NK-92 (cell line): ENCODE results near the gene SEC14L5.
"Not testable (repeated sequence)": the region's sequence is repeated elsewhere in the genome, so short reads cannot be mapped to it uniquely, and the experiment has no call there.

ENCODE experiments used
- DNase-seq: peaks from one replicate; lab custom pipeline; 2025; ENCODE audit not compliant: unreplicated experiment; lab: John Stamatoyannopoulos, UW

The SEC14L5 gene

DNA sequence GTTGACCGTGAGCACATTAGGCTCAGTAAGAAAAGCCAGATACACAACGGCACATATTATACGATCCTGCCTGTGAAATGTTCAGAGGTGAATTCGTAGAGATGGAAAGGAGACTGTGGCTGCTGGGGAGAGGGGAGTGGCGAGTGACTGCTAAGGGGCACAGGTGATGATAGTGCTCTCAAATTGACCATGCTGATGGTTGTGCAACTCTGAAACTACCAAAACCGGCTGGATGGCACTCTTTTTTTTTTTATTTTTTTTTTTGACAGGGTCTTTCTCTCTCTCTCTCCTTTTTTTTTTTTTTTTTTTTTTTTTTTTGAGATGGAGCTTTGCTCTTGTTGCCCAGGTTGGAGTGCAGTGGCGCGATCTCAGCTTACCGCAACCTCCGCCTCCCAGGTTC, 8.1 kb upstream of the SEC14L5 start:
- no peak for DNase-seq

DNA sequence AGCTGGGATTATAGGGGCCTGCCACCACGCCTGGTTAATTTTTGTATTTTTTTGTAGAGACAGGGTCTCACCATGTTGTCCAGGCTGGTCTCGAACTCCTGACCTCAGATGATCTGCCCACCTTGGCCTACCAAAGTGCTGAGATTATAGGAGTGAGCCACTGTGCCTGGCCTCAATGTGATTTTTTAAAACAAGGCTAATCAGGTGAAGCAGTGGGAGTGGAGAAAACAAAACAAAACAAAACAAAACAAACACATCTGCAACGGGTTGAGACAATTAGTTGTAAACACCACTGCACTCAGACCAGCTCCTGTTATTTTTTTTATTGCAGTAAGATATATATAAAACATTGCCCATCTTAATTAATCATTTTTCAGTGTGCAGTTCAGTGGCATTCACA, 6.5 kb upstream of the SEC14L5 start:
- not testable (repeated sequence) for DNase-seq

DNA sequence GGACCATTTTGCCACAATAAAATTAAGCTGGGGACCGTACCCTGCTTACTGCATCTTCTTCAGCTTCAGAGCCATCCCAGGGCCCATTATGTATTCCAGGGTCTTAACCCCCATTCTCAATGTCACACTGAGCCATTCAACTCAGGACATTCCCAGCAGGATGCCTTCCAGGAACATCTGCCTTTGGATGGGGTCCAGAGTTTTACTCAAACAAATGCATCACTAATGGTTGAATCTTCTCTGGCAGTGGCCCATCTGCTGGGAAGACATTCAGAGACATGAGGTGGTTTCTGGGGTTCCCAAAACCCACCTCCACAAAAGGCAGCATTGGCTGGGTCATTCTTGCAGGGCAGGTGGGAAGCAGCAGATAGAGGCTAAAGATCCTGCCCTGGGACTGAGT, 3.4 kb upstream of the SEC14L5 start:
- DNase-seq, result no peak

GRCh38 chr16:4957420-4957719, 760 bp upstream of the SEC14L5 start:
- DNase-seq, result no peak

DNA sequence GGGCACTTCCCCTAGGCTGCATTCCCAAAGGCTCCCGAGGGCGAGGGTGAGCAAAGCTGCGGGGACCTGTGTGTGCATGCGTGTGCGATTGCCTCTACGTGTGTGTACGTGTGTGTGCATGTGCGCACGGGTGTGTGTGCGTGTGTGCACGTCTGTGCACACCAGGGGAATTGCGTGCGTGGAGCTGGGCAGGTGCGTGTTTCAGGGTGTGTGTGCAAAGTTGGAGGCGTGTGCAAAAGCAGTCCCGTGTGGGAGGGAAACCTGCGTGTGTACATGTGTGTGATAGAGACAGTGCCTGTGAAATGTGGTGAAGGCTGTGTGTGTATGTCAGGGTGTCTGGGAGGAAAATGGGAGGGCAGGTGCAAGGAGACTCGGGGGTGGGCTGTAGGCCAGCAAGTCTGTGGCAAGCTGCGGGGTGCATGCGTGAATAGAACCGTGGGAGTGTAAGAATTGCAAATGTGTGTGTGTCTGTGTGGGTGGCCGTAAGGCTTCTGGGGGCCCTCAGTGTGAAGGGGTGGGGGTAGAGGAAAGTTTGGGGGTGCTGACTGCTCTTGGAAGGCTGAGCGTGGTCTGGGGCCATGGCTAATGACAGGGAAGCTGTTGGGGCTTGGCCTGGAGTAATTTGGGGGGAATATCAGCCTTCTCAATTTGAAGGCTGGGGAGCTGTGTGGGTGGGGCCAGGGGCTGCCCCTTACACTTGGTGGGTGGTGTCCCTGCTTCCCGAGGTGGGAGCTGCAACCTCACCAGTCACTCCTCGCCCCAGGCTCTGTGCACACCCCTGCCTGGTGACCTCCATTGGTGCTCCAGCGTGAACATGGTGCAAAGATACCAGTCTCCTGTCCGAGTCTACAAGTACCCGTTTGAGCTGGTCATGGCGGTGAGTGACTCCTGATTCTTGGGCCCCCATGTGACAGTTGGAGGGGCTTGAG, 644 bp downstream of the SEC14L5 start:
- no peak for DNase-seq

- DNase-seq, result no peak
Measured at GRCh38 chr16:4960579-4960978, 2.4 kb downstream of the SEC14L5 start.

DNA sequence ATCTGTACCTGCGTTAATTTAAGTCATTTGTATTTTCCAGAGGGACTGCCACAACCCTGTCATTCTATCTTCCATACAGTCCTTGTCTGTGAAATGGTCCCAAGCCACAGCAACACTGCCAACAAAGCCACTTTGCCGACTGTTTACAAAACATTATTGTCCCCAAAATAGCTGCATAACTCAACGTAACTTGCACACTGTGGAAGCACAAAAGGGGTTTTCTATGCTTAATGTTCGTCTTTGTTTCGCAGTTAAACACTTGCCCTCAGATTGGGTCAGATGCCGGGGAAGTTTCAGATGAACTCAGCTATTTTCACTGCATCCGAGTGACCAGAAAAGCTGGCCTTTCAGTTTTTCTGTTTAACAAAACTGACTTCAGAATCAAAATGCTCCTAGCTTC, 4.6 kb downstream of the SEC14L5 start:
- DNase-seq, result no peak

DNA sequence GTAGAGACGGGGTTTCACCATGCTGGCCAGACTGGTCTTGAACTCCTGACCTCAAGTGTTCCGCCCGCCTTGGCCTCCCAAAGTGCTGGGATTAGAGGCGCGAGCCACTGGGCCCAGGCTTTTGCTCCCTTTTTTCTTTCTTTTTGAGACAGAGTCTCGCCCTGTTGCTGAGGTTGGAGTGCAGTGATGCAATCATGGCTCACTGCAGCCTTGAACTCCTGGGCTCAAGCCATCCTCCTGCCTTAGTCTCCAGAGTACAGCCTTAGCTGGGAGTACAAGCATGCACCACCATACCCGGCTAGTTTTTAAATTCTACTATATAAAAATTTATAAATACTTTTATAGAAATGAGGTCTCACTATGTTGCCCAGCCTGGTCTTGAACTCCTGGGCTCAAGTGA, 5.4 kb downstream of the SEC14L5 start:
- DNase-seq, result not testable (repeated sequence)

GRCh38 chr16:4966736-4967453, 8.8 kb downstream of the SEC14L5 start:
- DNase-seq, result no peak

GRCh38 chr16:4968278-4968677, 10.1 kb downstream of the SEC14L5 start:
- DNase-seq, result not testable (repeated sequence)

GRCh38 chr16:4968879-4969483, 10.9 kb downstream of the SEC14L5 start:
- no peak for DNase-seq

GRCh38 chr16:4970010-4970409, 11.9 kb downstream of the SEC14L5 start:
- no peak for DNase-seq

DNA sequence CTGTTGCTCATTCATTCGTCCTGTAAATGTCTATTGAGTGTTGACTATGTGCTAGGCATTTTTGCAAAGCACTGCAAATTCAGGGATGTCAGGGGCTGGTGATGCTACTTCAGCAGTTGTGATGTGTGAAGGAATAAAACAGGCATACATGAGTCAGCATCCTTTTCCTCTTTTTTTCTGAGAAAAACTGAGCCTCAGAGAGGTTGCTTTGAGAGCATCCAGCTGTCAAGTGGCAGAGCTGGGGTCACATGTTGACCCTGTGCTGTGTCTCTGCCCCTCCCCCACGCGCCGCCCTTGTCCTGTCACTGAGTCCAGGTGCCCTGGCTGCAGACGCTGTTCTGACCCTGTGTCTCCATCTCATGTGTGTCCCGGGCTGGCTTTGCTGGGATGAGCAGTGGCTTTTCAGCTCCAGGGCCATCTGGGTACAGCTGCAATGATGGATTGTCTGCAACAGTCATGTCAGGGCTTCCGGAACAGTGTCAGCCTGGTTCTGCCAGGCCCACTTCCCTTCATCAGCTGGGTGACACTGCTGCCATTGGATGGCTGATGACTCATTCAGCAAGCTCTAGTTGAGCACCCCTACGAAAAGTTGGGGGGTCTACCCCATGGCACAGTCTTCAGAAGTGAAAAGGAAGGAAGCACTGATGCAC, 14.9 kb downstream of the SEC14L5 start:
- DNase-seq, result no peak

DNA sequence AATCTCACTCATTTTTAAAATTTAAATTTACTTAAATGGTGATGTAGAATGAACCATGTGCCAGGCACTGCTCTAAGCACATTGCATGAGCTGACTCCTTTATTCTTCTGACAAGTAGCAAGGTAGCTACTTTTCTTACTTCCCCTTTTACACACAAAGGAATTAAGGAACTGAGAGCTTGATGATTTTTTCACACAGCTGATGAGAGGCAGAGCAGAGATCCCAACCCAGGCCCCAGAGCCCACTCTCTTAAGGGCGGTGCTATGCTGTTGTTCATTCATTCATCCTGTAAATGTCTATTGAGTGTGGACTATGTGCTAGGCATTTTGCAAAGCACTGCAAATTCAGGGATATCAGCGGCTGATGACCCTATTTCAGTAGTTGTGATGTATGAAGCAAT, 17.9 kb downstream of the SEC14L5 start:
- DNase-seq, result no peak

DNA sequence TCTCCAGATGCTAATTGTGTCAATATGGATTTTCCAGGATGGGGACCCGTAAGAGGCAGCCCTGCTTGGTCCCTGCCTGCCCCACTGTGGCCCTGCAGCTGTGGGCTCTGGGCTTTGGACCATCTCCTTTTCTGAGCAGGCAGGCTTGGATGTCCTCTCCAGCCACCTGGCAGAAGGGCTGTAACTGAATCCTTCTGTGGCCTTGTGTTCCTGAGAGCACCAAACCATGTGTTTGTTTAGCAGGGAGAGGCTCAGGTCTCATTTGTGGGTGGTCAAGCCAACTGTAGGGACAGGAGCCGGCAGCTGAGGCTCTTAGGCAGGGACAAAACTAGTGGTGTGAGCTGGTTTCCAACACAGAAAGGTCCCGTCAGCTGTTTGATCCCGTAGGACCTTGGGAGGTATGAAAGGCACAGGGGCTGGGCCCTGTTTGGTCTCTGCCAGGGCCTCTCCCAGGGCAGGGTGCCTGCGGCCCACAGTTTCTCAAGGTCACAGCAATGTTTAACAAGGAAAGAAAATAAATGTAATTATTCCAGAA, 18.5 kb downstream of the SEC14L5 start:
- DNase-seq, result no peak

DNA sequence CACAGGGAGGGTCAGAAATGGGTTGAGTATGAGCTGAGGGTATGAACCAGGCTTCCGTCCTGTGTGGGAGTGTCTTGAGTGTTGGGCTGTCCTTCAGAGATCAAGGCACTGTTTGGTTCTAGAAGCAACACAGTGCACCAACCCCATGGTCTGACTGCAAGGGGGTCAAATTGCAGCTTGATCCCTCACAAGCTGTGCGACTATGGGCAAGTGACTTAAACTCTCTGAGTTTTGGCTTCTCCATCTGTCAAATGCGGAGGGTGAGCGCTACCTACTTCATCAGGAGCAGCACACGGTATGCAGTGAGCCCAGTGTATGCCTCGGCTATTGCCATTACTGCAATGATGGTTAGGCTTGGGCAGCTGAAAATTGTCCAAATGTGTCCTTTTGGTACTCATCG, 21.0 kb downstream of the SEC14L5 start:
- no peak for DNase-seq

DNA sequence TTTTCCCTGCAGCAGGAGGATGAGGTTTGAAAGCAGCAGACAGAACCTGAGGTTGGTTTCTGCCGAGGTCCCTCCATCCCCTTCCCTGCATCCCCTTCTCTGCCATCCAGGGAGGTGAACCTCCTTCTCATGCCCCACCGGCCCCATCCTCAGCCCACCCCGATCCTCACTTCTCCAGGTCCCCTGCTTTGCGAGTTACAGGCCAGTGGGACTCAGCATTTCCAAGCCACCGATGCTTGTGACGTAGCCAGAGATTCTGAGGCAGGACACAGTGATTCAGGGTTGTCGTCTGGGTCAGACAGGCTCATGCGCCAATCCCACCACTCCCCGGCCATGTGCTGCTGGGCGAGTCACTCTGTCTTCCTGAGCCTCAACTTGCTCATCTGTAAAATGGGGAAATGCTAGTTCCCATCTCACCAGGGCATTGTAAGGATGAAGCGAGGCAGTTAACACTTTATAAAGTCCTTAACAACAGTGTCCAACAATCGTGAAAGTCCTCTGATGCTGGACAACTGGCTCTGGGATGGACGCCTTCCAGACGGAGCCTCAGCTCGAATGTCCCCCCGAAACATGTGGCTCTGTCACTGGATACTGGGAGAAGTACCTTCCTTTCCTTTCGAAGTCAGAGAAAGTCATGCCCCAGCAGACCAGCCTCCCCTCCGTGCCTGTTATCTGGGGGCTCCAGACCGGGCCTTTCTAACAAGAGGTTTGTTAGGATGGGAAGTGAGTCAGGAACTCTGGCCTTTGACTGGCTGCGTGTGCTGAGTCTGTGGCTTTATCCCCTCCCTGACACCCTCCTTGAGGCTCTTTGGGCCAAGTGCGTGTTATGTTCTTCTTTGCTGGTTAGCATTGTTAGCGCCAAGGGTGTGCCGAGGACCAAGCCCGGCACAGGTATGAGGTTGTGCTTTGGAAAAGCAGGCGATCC, 21.9 kb downstream of the SEC14L5 start:
- no peak for DNase-seq

- no peak for DNase-seq
Measured at GRCh38 chr16:4980691-4981090, 22.6 kb downstream of the SEC14L5 start.

GRCh38 chr16:4981473-4981872, 23.3 kb downstream of the SEC14L5 start:
- no peak for DNase-seq
